ENCODE measurements around the gene RRBP1.

Gene RRBP1

DNA sequence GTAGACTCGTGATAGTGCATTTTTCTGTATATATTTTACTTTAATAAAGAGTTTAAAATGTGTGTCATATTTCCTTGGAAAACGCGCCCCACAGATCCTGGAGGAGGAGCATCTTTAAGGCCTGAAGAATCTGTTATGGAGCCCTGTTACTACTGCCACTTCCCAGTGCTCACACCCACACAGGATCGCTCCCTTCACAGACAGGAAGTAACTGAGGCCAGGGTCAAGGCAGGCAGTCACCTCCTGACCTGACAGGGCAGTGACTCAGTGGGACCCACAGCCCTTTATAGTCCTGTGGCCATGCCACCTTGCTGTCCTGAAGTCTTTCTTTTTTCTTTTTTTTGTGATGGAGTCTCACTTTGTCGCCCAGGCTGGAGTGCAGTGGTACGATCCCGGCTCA, 9.0 kb downstream of the RRBP1 start:
- TF ChIP-seq, protein P1, sequence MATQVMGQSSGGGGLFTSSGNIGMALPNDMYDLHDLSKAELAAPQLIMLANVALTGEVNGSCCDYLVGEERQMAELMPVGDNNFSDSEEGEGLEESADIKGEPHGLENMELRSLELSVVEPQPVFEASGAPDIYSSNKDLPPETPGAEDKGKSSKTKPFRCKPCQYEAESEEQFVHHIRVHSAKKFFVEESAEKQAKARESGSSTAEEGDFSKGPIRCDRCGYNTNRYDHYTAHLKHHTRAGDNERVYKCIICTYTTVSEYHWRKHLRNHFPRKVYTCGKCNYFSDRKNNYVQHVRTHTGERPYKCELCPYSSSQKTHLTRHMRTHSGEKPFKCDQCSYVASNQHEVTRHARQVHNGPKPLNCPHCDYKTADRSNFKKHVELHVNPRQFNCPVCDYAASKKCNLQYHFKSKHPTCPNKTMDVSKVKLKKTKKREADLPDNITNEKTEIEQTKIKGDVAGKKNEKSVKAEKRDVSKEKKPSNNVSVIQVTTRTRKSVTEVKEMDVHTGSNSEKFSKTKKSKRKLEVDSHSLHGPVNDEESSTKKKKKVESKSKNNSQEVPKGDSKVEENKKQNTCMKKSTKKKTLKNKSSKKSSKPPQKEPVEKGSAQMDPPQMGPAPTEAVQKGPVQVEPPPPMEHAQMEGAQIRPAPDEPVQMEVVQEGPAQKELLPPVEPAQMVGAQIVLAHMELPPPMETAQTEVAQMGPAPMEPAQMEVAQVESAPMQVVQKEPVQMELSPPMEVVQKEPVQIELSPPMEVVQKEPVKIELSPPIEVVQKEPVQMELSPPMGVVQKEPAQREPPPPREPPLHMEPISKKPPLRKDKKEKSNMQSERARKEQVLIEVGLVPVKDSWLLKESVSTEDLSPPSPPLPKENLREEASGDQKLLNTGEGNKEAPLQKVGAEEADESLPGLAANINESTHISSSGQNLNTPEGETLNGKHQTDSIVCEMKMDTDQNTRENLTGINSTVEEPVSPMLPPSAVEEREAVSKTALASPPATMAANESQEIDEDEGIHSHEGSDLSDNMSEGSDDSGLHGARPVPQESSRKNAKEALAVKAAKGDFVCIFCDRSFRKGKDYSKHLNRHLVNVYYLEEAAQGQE (IDR thresholded peaks at IDR 0.05; ENCODE audit: insufficient read depth in 1 of 2, low read depth in 2 of 2, low read length in 2 of 2): no peak
- no peak for TF ChIP-seq POLR2AphosphoS5 (IDR thresholded peaks at IDR 0.05; ENCODE audit: low read depth, low read length)
- no peak for TF ChIP-seq SIN3A (IDR thresholded peaks at IDR 0.05; ENCODE audit: borderline replicate concordance, insufficient read depth, low read length)
- TF ChIP-seq FOXP2 (optimal IDR thresholded peaks at IDR 0.05; ENCODE audit: borderline replicate concordance, extremely low read depth, extremely low read length, insufficient read depth): no peak
- TF ChIP-seq TAF1 (IDR thresholded peaks at IDR 0.05; ENCODE audit: borderline replicate concordance, insufficient read depth, low read length): no peak

DNA sequence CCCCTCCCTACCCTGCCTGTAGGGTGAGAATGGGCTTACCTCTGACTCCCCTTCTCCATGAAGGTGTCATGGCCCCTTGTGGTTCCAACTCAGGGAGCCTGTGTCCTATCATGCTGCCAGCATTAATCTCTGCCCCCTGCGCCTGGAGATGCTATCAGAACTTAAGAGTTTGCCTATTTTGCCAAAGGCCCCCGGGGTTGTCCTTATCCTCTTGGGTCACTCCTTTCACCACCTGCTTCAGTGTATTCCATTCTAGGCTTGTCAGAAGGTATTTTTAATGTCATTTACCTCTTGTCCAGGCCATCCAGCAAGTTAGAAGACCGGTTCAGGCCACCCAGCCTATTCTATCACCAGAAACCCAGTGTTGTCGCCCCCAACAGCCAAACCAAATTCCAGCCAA, 10.5 kb downstream of the RRBP1 start:
- TF ChIP-seq TAF1 (IDR thresholded peaks at IDR 0.05; ENCODE audit: borderline replicate concordance, insufficient read depth, low read length) (no peak), FOXP2 (optimal IDR thresholded peaks at IDR 0.05; ENCODE audit: borderline replicate concordance, extremely low read depth, extremely low read length, insufficient read depth) (no peak), SIN3A (IDR thresholded peaks at IDR 0.05; ENCODE audit: borderline replicate concordance, insufficient read depth, low read length) (no peak), POLR2AphosphoS5 (IDR thresholded peaks at IDR 0.05; ENCODE audit: low read depth, low read length) (no peak)
- TF ChIP-seq, protein P1 (IDR thresholded peaks at IDR 0.05; ENCODE audit: insufficient read depth in 1 of 2, low read depth in 2 of 2, low read length in 2 of 2): no peak

DNA sequence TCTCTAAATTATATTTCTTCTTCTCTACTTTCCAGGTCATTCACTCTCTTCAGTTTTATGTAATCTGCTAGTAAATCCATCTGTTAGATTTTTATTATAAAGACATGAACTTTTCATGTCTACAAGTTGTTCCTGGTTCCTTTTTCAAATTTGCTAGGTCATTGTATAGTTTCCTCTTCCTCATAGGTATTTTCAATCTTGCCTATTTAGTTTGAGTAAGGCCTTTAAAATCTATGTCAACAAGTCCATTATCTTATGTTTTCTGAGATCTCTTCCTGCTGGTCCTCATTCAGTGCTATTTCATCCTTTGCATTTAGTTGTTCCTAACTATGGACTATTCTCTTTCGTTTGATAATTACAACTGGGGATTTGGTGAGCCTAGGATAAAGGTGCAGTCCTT, 11.0 kb downstream of the RRBP1 start:
- TF ChIP-seq POLR2AphosphoS5 (IDR thresholded peaks at IDR 0.05; ENCODE audit: low read depth, low read length) (no peak), SIN3A (IDR thresholded peaks at IDR 0.05; ENCODE audit: borderline replicate concordance, insufficient read depth, low read length) (no peak), TAF1 (IDR thresholded peaks at IDR 0.05; ENCODE audit: borderline replicate concordance, insufficient read depth, low read length) (no peak), FOXP2 (optimal IDR thresholded peaks at IDR 0.05; ENCODE audit: borderline replicate concordance, extremely low read depth, extremely low read length, insufficient read depth) (no peak)
- TF ChIP-seq, protein P1 (IDR thresholded peaks at IDR 0.05; ENCODE audit: insufficient read depth in 1 of 2, low read depth in 2 of 2, low read length in 2 of 2): no peak

DNA sequence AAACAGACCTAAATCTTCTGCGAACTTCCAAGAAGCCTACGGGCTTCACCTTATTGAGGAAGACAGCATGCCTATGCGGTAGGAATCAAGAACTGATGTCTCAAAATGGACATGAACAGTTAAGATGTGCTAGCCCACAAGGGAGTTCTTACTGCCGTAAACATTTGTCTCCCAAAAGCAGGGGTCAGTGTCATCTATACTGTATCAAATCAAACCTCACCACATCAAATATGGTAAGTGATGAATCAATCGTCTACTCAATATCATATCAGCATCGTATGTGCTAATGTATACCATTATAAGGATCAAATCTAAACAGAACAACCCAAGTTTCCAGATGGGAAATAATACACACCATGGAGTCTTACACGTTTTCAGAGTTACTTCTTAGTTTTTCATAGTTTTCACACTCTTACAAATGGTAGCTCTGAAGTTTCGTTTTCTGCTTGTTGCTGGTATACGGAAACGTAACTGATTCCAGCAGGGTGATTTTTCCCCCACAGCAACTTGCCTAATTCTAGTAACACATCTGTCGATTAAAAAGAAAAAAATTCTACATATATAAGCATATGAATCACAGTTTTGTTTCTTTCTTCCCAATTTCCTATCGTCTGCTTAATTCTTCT, 12.6 kb downstream of the RRBP1 start:
- TF ChIP-seq TAF1 (IDR thresholded peaks at IDR 0.05; ENCODE audit: borderline replicate concordance, insufficient read depth, low read length) (no peak), FOXP2 (optimal IDR thresholded peaks at IDR 0.05; ENCODE audit: borderline replicate concordance, extremely low read depth, extremely low read length, insufficient read depth) (no peak), POLR2AphosphoS5 (IDR thresholded peaks at IDR 0.05; ENCODE audit: low read depth, low read length) (no peak), SIN3A (IDR thresholded peaks at IDR 0.05; ENCODE audit: borderline replicate concordance, insufficient read depth, low read length) (no peak)
- TF ChIP-seq, protein P1 (IDR thresholded peaks at IDR 0.05; ENCODE audit: insufficient read depth in 1 of 2, low read depth in 2 of 2, low read length in 2 of 2): no peak
